Smooth muscle cell (in vitro differentiated cells): Measurements from ENCODE around the gene ABTB2. TPM values are rescaled to one million over a fixed set of nuclear protein-coding genes. Genes with fewer than 3 reads are reported as not detected.
A peak's percentile ranks its signal among the peaks of the same experiment; 100 is the strongest.

Experiments used
- DNase-seq: peaks from one replicate; lab custom pipeline; 2025; ENCODE audit not compliant: unreplicated experiment; lab: John Stamatoyannopoulos, UW
- H2AFZ ChIP-seq: fragments of 200-600 bp; sonication (generic); 2 replicates; pipeline ENCODE4 v1.6.0; 2016; ENCODE audit warnings: antibody characterized with exemption, low read depth, mild to moderate bottlenecking
- H3F3A ChIP-seq: fragments of 200-600 bp; sonication (generic); 2 replicates; pipeline ENCODE4 v1.6.0; 2017; ENCODE audit warnings: antibody characterized with exemption, low read depth
- H3K27ac ChIP-seq: fragments of 200-600 bp; sonication (generic); 2 replicates; pipeline ENCODE4 v1.5.1; 2016; ENCODE audit warnings: low read depth, mild to moderate bottlenecking
- H3K27me3 ChIP-seq: fragments of 200-600 bp; sonication (generic); 2 replicates; pipeline ENCODE4 v1.6.1; 2016; ENCODE audit warnings: low read depth, mild to moderate bottlenecking
- H3K36me3 ChIP-seq: fragments of 200-600 bp; sonication (generic); 2 replicates; pipeline ENCODE4 v1.5.1; 2016; ENCODE audit warnings: low read depth
- H3K4me1 ChIP-seq: fragments of 200-600 bp; sonication (generic); 2 replicates; pipeline ENCODE4 v1.5.1; 2016; ENCODE audit warnings: low read depth
- H3K4me2 ChIP-seq: fragments of 200-600 bp; sonication (generic); 2 replicates; pipeline ENCODE4 v1.6.0; 2016; ENCODE audit warnings: mild to moderate bottlenecking
- H3K4me3 ChIP-seq: fragments of 200-600 bp; sonication (generic); 2 replicates; pipeline ENCODE4 v1.5.1; 2016; ENCODE audit warnings: mild to moderate bottlenecking
- H3K79me2 ChIP-seq: fragments of 200-600 bp; sonication (generic); 2 replicates; pipeline ENCODE4 v1.6.0; 2016; ENCODE audit warnings: low read depth, mild to moderate bottlenecking
- H3K9ac ChIP-seq: fragments of 200-600 bp; sonication (generic); 2 replicates; pipeline ENCODE4 v1.6.0; 2016; ENCODE audit warnings: low read depth
- H3K9me3 ChIP-seq: fragments of 200-600 bp; sonication (generic); replicated peaks from 2 replicates; pipeline ENCODE4 v1.5.1; 2016; ENCODE audit warnings: low read depth
- H4K20me1 ChIP-seq: fragments of 200-600 bp; sonication (generic); 2 replicates; pipeline ENCODE4 v1.6.0; 2016; ENCODE audit warnings: low read depth
- WGBS: methylation state at CpG from one replicate; pipeline ENCODE4 v1.1.7; 2016; ENCODE audit warnings: low lambda C conversion rate; 5-methylcytosine and 5-hydroxymethylcytosine counted together
- polyA plus RNA-seq: library from polyadenylated mRNA; unstranded; fragments of >200 nt; fragmentation: Nextera tagmentation; extraction: Ambion mirVana; gene quantifications from 2 replicates; pipeline ENCODE4 v1.2.1, GENCODE V29; 2016
- total RNA-seq: library from RNA; depleted of rRNA; stranded (reverse); fragments of >200 nt; gene quantifications from 2 replicates; pipeline ENCODE4 v1.2.3, GENCODE V29; 2014
- TF ChIP-seq, protein P1 (sequence below): fragments of 200-600 bp; sonication (generic); IDR thresholded peaks from 2 replicates; pipeline ENCODE4 v1.5.1; 2017; ENCODE audit warnings: borderline replicate concordance, mild to moderate bottlenecking, antibody characterized with exemption; ENCODE audit not compliant: insufficient read depth, poor library complexity, severe bottlenecking

Gene ABTB2
- total and polyA plus RNA-seq, 2 experiments from 2014 or later = 4.3 to 4.9 TPM

DNA sequence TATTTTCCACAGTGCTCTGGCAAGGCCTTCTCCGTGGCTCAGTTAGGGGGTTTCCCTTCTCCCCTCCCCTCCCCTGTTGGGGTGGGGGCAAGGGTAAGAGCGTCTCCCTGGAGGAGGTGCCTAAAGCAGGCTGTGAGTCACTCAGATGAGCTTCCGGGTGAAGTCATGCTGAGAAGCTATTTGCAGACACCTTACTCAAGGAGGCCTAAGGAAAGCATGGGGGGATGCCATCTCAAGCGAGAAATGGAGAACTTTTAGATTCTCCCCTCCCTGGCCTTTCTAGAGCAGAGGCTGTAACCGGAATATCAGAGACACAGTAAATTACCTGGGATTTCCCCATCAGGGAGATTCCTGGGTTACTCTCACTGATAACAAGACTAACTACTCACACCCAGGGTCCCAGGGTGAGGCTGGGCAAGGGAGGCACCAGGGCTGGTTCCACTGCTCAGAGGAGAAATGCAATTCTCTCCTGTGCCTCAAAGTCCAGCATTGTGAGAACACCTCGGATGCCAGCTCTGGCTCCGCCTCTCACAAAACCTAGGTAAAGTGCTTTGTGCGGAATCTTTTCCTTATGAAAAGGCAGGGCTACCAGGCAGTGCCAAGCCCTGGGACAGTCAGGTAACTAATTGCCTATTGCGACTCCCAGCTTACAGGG lies 123.6 kb downstream of the ABTB2 start:
- peak overlapping the region; percentile 3 for H3K27ac ChIP-seq
- H3K36me3 ChIP-seq = no peaks in the 10 kb centered on the region
- H3K79me2 ChIP-seq = no peaks in the 10 kb centered on the region
- peak overlapping the region; percentile 65 for H3K4me2 ChIP-seq
- H3K4me1 ChIP-seq = peaks cover 25% of the 10 kb centered on the region
- TF ChIP-seq, protein P1, sequence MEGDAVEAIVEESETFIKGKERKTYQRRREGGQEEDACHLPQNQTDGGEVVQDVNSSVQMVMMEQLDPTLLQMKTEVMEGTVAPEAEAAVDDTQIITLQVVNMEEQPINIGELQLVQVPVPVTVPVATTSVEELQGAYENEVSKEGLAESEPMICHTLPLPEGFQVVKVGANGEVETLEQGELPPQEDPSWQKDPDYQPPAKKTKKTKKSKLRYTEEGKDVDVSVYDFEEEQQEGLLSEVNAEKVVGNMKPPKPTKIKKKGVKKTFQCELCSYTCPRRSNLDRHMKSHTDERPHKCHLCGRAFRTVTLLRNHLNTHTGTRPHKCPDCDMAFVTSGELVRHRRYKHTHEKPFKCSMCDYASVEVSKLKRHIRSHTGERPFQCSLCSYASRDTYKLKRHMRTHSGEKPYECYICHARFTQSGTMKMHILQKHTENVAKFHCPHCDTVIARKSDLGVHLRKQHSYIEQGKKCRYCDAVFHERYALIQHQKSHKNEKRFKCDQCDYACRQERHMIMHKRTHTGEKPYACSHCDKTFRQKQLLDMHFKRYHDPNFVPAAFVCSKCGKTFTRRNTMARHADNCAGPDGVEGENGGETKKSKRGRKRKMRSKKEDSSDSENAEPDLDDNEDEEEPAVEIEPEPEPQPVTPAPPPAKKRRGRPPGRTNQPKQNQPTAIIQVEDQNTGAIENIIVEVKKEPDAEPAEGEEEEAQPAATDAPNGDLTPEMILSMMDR = no peak
- no peak overlapping the region for H3K4me3 ChIP-seq
- no peak overlapping the region for H2AFZ ChIP-seq
- H3K9me3 ChIP-seq = no peaks in the 10 kb centered on the region
- 51% methylated on average over 9 of the region's 9 CpGs for WGBS
- H3K27me3 ChIP-seq = no peaks in the 10 kb centered on the region
- peaks cover 5% of the 10 kb centered on the region for H3F3A ChIP-seq
- no peaks in the 10 kb centered on the region for H4K20me1 ChIP-seq
- no peak for DNase-seq
- peak overlapping the region; percentile 46 for H3K9ac ChIP-seq

DNA sequence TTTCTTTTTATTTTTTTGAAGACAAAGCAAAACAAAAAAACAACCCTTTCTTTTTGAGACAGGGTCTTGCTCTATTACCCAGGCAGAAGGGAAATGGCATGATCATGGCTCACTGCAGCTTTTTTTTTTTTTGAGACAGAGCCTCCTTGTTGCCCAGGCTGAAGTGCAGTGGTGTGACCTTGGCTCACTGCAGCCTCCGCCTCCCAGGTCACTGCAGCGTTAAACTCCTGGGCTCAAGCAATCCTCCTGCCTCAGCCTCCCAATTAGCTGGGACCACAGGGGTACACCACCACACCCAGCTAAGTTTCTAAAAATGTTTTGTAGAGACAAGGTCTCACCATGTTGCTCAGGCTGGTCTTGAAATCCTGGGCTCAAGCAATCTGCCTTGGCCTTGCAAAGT lies 124.6 kb downstream of the ABTB2 start:
- no peaks in the 10 kb centered on the region for H4K20me1 ChIP-seq
- H3K27me3 ChIP-seq = no peaks in the 10 kb centered on the region
- WGBS = 89% methylated on average over 2 of the region's 2 CpGs
- H3K4me2 ChIP-seq = no peak overlapping the region
- no peak overlapping the region for H3K4me3 ChIP-seq
- H3K36me3 ChIP-seq = no peaks in the 10 kb centered on the region
- peaks cover 25% of the 10 kb centered on the region for H3K4me1 ChIP-seq
- H3K9me3 ChIP-seq = no peaks in the 10 kb centered on the region
- no peak overlapping the region for H3K9ac ChIP-seq
- no peak overlapping the region for H2AFZ ChIP-seq
- no peak overlapping the region for H3K27ac ChIP-seq
- TF ChIP-seq, protein P1 = no peak
- no peaks in the 10 kb centered on the region for H3K79me2 ChIP-seq
- DNase-seq = no peak
- peaks cover 3% of the 10 kb centered on the region for H3F3A ChIP-seq

DNA sequence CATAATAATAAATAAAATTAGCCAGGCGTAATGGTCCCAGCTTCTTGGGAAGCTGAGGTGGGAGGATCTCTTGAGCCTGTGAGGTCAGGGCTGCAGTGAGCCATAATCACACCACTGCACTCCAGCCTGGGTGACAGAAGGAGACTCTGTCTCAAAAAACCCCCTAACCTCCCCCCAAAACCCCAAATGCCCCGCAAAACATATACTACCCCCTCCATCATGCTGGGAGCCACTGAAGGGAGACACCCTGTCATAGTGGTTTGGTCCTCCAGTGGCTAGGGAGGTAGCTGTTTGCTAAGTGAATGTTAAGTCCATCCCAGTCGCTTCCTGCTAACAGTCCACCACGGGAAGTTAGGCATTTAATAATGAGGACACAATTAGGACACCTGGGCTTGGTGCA lies 125.0 kb downstream of the ABTB2 start:
- no peaks in the 10 kb centered on the region for H3K27me3 ChIP-seq
- TF ChIP-seq, protein P1 = no peak
- H2AFZ ChIP-seq = no peak overlapping the region
- no peak overlapping the region for H3K9ac ChIP-seq
- H3K4me3 ChIP-seq = no peak overlapping the region
- DNase-seq = no peak
- H3F3A ChIP-seq = peaks cover 3% of the 10 kb centered on the region
- WGBS = 92% methylated on average over 4 of the region's 4 CpGs
- no peaks in the 10 kb centered on the region for H4K20me1 ChIP-seq
- H3K27ac ChIP-seq = no peak overlapping the region
- H3K4me2 ChIP-seq = no peak overlapping the region
- no peaks in the 10 kb centered on the region for H3K79me2 ChIP-seq
- H3K4me1 ChIP-seq = peaks cover 25% of the 10 kb centered on the region
- H3K36me3 ChIP-seq = no peaks in the 10 kb centered on the region
- no peaks in the 10 kb centered on the region for H3K9me3 ChIP-seq

DNA sequence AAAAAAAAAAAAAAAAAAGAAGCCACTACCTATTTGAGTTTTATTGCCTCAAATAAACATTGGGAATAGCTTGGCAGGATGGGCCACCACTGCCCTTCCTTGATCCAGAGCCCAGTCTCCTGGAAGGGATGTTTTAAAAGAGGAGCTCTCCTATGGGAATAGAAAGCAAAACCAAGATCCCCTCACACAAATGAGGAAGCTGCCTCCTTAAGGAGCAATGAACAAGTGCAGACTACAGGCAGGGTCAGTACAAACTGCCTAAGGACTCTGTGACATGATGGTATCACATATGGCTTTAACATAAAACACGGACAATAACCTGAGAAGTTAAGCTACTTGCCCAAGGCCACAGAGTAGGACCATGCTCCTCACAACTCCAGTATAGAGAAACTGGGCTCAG lies 131.6 kb downstream of the ABTB2 start:
- no peak for DNase-seq
- 100% methylated on average over 1 of the region's 1 CpG for WGBS
- H2AFZ ChIP-seq = no peak overlapping the region

More for the DNA sequence above, 131.6 kb downstream of the ABTB2 start:
- Histone ChIP-seq H3K79me2 (no peaks in the 10 kb centered on the region), H4K20me1 (peaks cover 32% of the 10 kb centered on the region), H3K4me1 (peaks cover 12% of the 10 kb centered on the region), H3K27ac (no peak overlapping the region), H3K9me3 (no peaks in the 10 kb centered on the region), H3K9ac (no peak overlapping the region), H3K4me3 (no peak overlapping the region), H3K4me2 (no peak overlapping the region), H3K36me3 (no peaks in the 10 kb centered on the region), H3F3A (no peaks in the 10 kb centered on the region), H3K27me3 (no peaks in the 10 kb centered on the region)
- TF ChIP-seq, protein P1 = no peak
